EH (cell line): Measurements from ENCODE around the gene SPNS3.

Experiments used
- DNase-seq: peaks from one replicate; pipeline ENCODE4 v3.0.0-alpha.2; 2015; ENCODE audit warnings: low read depth

SPNS3 gene

GRCh38 chr17:4490109-4490591, 56.4 kb downstream of the SPNS3 start:
- no peak for DNase-seq

- DNase-seq = no peak
Measured at GRCh38 chr17:4490637-4491061, 56.9 kb downstream of the SPNS3 start.

GRCh38 chr17:4492721-4493561, 59.2 kb downstream of the SPNS3 start:
- DNase-seq = peak; percentile 53

GRCh38 chr17:4497101-4497824, 63.5 kb downstream of the SPNS3 start:
- peak; percentile 49 for DNase-seq

GRCh38 chr17:4498461-4499397, 65.0 kb downstream of the SPNS3 start, which contains the start of gene SPNS2:
Gene SPNS2 (plus strand): TSS chr17:4498881. CDS start chr17:4499048, 167 bp downstream.
- peak; percentile 45 for DNase-seq

- no peak for DNase-seq
Measured at GRCh38 chr17:4499431-4500190, 65.9 kb downstream of the SPNS3 start.

GRCh38 chr17:4500191-4500571, 66.4 kb downstream of the SPNS3 start:
- DNase-seq = no peak

GRCh38 chr17:4501295-4501949, 67.7 kb downstream of the SPNS3 start:
- DNase-seq = no peak

GRCh38 chr17:4502466-4503154, 68.9 kb downstream of the SPNS3 start:
- no peak for DNase-seq

GRCh38 chr17:4503283-4504025, 69.7 kb downstream of the SPNS3 start:
- DNase-seq = no peak

- no peak for DNase-seq
Measured at GRCh38 chr17:4504188-4504587, 70.4 kb downstream of the SPNS3 start.

GRCh38 chr17:4505187-4505586, 71.4 kb downstream of the SPNS3 start:
- DNase-seq = no peak

GRCh38 chr17:4506175-4506813, 72.6 kb downstream of the SPNS3 start:
- DNase-seq = no peak

- DNase-seq = no peak
Measured at GRCh38 chr17:4506892-4507291, 73.2 kb downstream of the SPNS3 start.

- DNase-seq = no peak
Measured at GRCh38 chr17:4507361-4508111, 73.8 kb downstream of the SPNS3 start.

- DNase-seq = no peak
Measured at GRCh38 chr17:4508207-4508606, 74.5 kb downstream of the SPNS3 start.

GRCh38 chr17:4509401-4509800, 75.7 kb downstream of the SPNS3 start:
- no peak for DNase-seq
